ENCODE data around the gene BCR.
"Not testable (repeated sequence)": the region's sequence is repeated elsewhere in the genome, so short reads cannot be mapped to it uniquely, and the experiment has no call there.

Gene BCR

GRCh38 chr22:23365961-23366360 lies 185.7 kb downstream of the BCR start:
- DNase-seq (ENCODE audit: low read depth in 3 of 3) = no peak

- not testable (repeated sequence) for DNase-seq (ENCODE audit: low read depth in 3 of 3)
Observed at GRCh38 chr22:23367196-23367595, 186.9 kb downstream of the BCR start.
